ENCODE results near the gene SMPD3.

DNA sequence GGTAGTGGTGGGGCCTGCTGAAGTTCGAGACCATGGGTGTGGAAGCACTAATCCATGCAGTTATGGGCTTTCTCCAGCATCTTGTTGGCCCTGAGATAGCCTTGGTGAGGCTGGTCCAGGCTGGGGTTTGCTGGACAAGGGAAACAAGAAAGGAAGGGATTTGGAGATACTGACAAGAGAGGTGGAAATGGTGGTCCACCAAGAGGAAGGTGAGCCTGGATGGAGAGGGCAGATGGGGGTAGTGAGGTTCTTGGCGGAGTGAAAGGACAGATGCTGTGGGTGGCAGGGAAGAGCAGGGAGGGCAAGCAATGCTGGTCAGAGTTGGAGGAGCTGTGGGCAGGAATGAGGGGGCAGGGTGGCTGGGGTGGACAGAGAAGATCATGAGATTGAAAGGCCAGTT, 5.5 kb upstream of the SMPD3 start:
- TF ChIP-seq NBN (IDR thresholded peaks at IDR 0.05; ENCODE audit: low read depth) (no peak), JUND (IDR thresholded peaks at IDR 0.05; ENCODE audit: borderline replicate concordance, low read depth, low read length) (no peak), JUND (tag; IDR thresholded peaks at IDR 0.05; ENCODE audit: borderline replicate concordance, low read depth, low read length) (no peak), CREB1 (IDR thresholded peaks at IDR 0.05) (no peak), CREB1 (CRISPR knock-in tag; IDR thresholded peaks at IDR 0.05) (no peak), HMGXB4 (CRISPR knock-in tag; IDR thresholded peaks at IDR 0.05) (no peak), MCM3 (IDR thresholded peaks at IDR 0.05) (no peak), HMBOX1 (IDR thresholded peaks at IDR 0.05) (no peak), ELK1 (CRISPR knock-in tag; IDR thresholded peaks at IDR 0.05) (no peak), TCF7L2 (IDR thresholded peaks at IDR 0.05; ENCODE audit: low read depth, low read length) (no peak), HMG20B (CRISPR knock-in tag; IDR thresholded peaks at IDR 0.05) (no peak), ZNF316 (IDR thresholded peaks at IDR 0.05) (no peak), ZNF311 (CRISPR knock-in tag; IDR thresholded peaks at IDR 0.05) (no peak)
